ENCODE results near the gene SHB. TPM values are rescaled to one million over a fixed set of nuclear protein-coding genes. Genes with fewer than 3 reads are reported as not detected.
"Not testable (repeated sequence)": the region's sequence is repeated elsewhere in the genome, so short reads cannot be mapped to it uniquely, and the experiment has no call there.

The SHB gene
- total RNA-seq, 1 experiment from 2014 or later = 23.8 TPM

GRCh38 chr9:38046661-38047300, 22.2 kb downstream of the SHB start:
- Histone ChIP-seq H3K79me2 (ENCODE audit: low read depth) (peaks cover 89% of the 10 kb centered on the region), H3K4me3 (peak overlapping the region; percentile 56; the same call in 1 of the 2 replicates), H4K20me1 (ENCODE audit: insufficient read depth) (no peaks in the 10 kb centered on the region), H3K36me3 (ENCODE audit: low read depth) (no peaks in the 10 kb centered on the region), H3F3A (ENCODE audit: insufficient read depth, low read depth) (peaks cover 59% of the 10 kb centered on the region), H3K27ac (peak overlapping the region; percentile 100), H3K4me1 (replicated peaks; ENCODE audit: insufficient read depth) (peaks cover 85% of the 10 kb centered on the region), H2AFZ (no peak overlapping the region), H3K27me3 (ENCODE audit: insufficient read depth, low read depth) (no peaks in the 10 kb centered on the region), H3K4me2 (peak overlapping the region; percentile 97), H3K9me2 (ENCODE audit: insufficient read depth) (no peaks in the 10 kb centered on the region), H3K9me3 (ENCODE audit: insufficient read depth, low read depth) (no peaks in the 10 kb centered on the region)
- no TSS peak for BruUV-seq (replicated peaks)
- DNase-seq = peak; percentile 69 to 97
- intact Hi-C loops (cut with micrococcal nuclease; ENCODE audit: unreplicated experiment) = loop anchor here (1.0 to 5.0 kb wide), 4 partner anchors 22 to 39 kb away; partner anchors contain the start of gene SHB
- ChIA-PET CTCF (interaction anchor here (0.6 kb wide), 1 partner anchor 631 kb away, joined by 8 read pairs; no protein-coding TSS in a partner anchor), POLR2A (ENCODE audit: unreplicated experiment) (interaction anchor here (0.6 to 1.0 kb wide), 2 partner anchors 20 to 23 kb away, joined by 4 to 6 read pairs; no protein-coding TSS in a partner anchor)
- TF ChIP-seq EZH2 (IDR thresholded peaks at IDR 0.05; ENCODE audit: low read depth) (no peak), CTCF (conservative IDR thresholded peaks at IDR 0.05) (no peak)

GRCh38 chr9:38045939-38046338, 23.1 kb downstream of the SHB start:
- Histone ChIP-seq H3K4me2 (peak overlapping the region; percentile 97), H3F3A (ENCODE audit: insufficient read depth, low read depth) (peaks cover 58% of the 10 kb centered on the region), H3K79me2 (ENCODE audit: low read depth) (peaks cover 90% of the 10 kb centered on the region), H3K4me1 (replicated peaks; ENCODE audit: insufficient read depth) (peaks cover 93% of the 10 kb centered on the region), H3K27ac (peak overlapping the region; percentile 100), H3K4me3 (peak overlapping the region; percentile 39; the same call in 1 of the 2 replicates)
- H4K20me1 ChIP-seq (ENCODE audit: insufficient read depth); H2AFZ ChIP-seq; H3K27me3 ChIP-seq (ENCODE audit: insufficient read depth, low read depth); H3K9me2 ChIP-seq (ENCODE audit: insufficient read depth); DNase-seq; CTCF ChIA-PET; H3K36me3 ChIP-seq (ENCODE audit: low read depth); BruUV-seq (replicated peaks); H3K9me3 ChIP-seq (ENCODE audit: insufficient read depth, low read depth): not testable (repeated sequence)
- POLR2A ChIA-PET (ENCODE audit: unreplicated experiment) = interaction anchor here (0.7 kb wide), 1 partner anchor 38 kb away, joined by 3 read pairs; no protein-coding TSS in a partner anchor
- intact Hi-C loops (cut with micrococcal nuclease; ENCODE audit: unreplicated experiment) = loop anchor here (1.0 to 5.0 kb wide), 3 partner anchors 22 to 39 kb away; no protein-coding TSS in a partner anchor

- Histone ChIP-seq H3K4me2 (peak overlapping the region; percentile 28; the same call in 1 of the 2 replicates), H3K9me3 (ENCODE audit: insufficient read depth, low read depth) (no peaks in the 10 kb centered on the region), H3K36me3 (ENCODE audit: low read depth) (no peaks in the 10 kb centered on the region), H3F3A (ENCODE audit: insufficient read depth, low read depth) (peaks cover 59% of the 10 kb centered on the region), H3K4me3 (no peak overlapping the region), H3K27ac (peak overlapping the region; percentile 100), H3K79me2 (ENCODE audit: low read depth) (peaks cover 89% of the 10 kb centered on the region), H3K27me3 (ENCODE audit: insufficient read depth, low read depth) (no peaks in the 10 kb centered on the region), H2AFZ (no peak overlapping the region), H3K4me1 (replicated peaks; ENCODE audit: insufficient read depth) (peaks cover 93% of the 10 kb centered on the region), H3K9me2 (ENCODE audit: insufficient read depth) (no peaks in the 10 kb centered on the region), H4K20me1 (ENCODE audit: insufficient read depth) (no peaks in the 10 kb centered on the region)
- ChIA-PET CTCF (interaction anchor here (0.7 kb wide), 1 partner anchor 29 kb away, joined by 4 read pairs; no protein-coding TSS in a partner anchor), POLR2A (ENCODE audit: unreplicated experiment) (no interaction called here)
- TF ChIP-seq EZH2 (IDR thresholded peaks at IDR 0.05; ENCODE audit: low read depth) = no peak
- no peak for TF ChIP-seq CTCF (conservative IDR thresholded peaks at IDR 0.05)
- intact Hi-C loops (cut with micrococcal nuclease; ENCODE audit: unreplicated experiment) = loop anchor here (5.0 kb wide), 1 partner anchor 37 kb away; no protein-coding TSS in a partner anchor
- DNase-seq = no peak
- no TSS peak for BruUV-seq (replicated peaks)
Observed at GRCh38 chr9:38044706-38045105, 24.3 kb downstream of the SHB start.
